HCT116 (cell line): ENCODE results near the gene TTYH3. TPM values are rescaled to one million over a fixed set of nuclear protein-coding genes. Genes with fewer than 3 reads are reported as not detected.

Source experiments
- ATAC-seq: fragments of 200-7000 bp; cut with Tn5 transposase; 2 replicates; pipeline ENCODE4 v1.9.1; 2020; ENCODE audit warnings: mild to moderate bottlenecking, moderate library complexity
- BruUV-seq: library from RNA; stranded (reverse); fragments of 400-500 nt; replicated peaks from 2 replicates; lab custom pipeline; 2021; lab: Mats Ljungman, UMichigan
- CTCF ChIA-PET: fragments of 300-600 bp; sonication (Branson Sonifier 250); formaldehyde crosslinking; loops from one replicate; lab custom pipeline; 2021; ENCODE audit warnings: antibody characterized with exemption; lab: Charles Lee
- POLR2A ChIA-PET: fragments of 300-600, 350-600 bp; sonication (Branson Sonifier 250); formaldehyde crosslinking; loops from one replicate; lab custom pipeline; 2021; ENCODE audit warnings: antibody characterized with exemption; lab: Charles Lee
- RAD21 ChIA-PET, 2 experiments: fragments of 300-600 bp; sonication (Branson Sonifier 250); formaldehyde crosslinking; loops; one replicate each; lab custom pipeline; 2023; ENCODE audit warnings: low total read pairs in 2 of 2; ENCODE audit not compliant: uncharacterized antibody in 2 of 2, unreplicated experiment in 2 of 2, low non-redundant PET in 1 of 2; lab: Charles Lee
- DNase-seq: peaks from one replicate; pipeline ENCODE4 v3.0.0-alpha.2; 2010; ENCODE audit warnings: low read depth, low spot score
- H2AFZ ChIP-seq: fragments of 200-600 bp; shearing (Covaris generic), sonication (generic); 2 replicates; pipeline ENCODE4 v1.6.1; 2017; ENCODE audit warnings: low read depth, mixed run types, mixed read lengths, antibody characterized with exemption, low read length; ENCODE audit not compliant: poor library complexity, severe bottlenecking
- H3K27ac ChIP-seq: 2 replicates; pipeline ENCODE4 v1.5.1; 2012; ENCODE audit warnings: low read depth, low read length
- H3K27me3 ChIP-seq: fragments of 200-600 bp; sonication (generic); 2 replicates; pipeline ENCODE4 v1.6.1; 2016; ENCODE audit warnings: mixed run types, low read length, mixed read lengths; ENCODE audit not compliant: insufficient read depth
- H3K36me3 ChIP-seq, 2 experiments: fragments of 200-500 bp in 1 of 2; fragments of 200-600 bp in 1 of 2; sonication (Bioruptor generic) in 1 of 2; sonication (generic) in 1 of 2; 2 replicates each; pipeline versions ENCODE4 v1.5.1 to v1.6.1; 2014 to 2016; ENCODE audit warnings: low read length in 2 of 2, inconsistent platforms in 1 of 2, mixed read lengths in 1 of 2, mixed run types in 1 of 2; ENCODE audit not compliant: insufficient read depth in 2 of 2, control insufficient read depth in 1 of 2
- H3K4me1 ChIP-seq, 2 experiments: fragments of 200-600 bp in 1 of 2; sonication (generic) in 1 of 2; 2 replicates each; pipeline versions ENCODE4 v1.5.1 to v1.6.1; 2012 to 2017; ENCODE audit warnings: low read length in 2 of 2, inconsistent platforms in 1 of 2, mild to moderate bottlenecking in 1 of 2, mixed read lengths in 1 of 2, mixed run types in 1 of 2, moderate library complexity in 1 of 2; ENCODE audit not compliant: insufficient read depth in 2 of 2, control insufficient read depth in 1 of 2
- H3K4me2 ChIP-seq: fragments of 200-600 bp; sonication (generic); 2 replicates; pipeline ENCODE4 v1.6.1; 2017; ENCODE audit warnings: mixed run types, low read length, mixed read lengths
- H3K4me3 ChIP-seq, 2 experiments: fragments of 200-600 bp in 1 of 2; sonication (generic) in 1 of 2; replicated peaks in 1 of 2; 2 replicates each; pipeline ENCODE4 v1.5.1; 2011 to 2016; ENCODE audit warnings: low read length in 2 of 2, control low read depth in 1 of 2, low read depth in 1 of 2, mild to moderate bottlenecking in 1 of 2, mixed read lengths in 1 of 2, mixed run types in 1 of 2
- H3K79me2 ChIP-seq: fragments of 200-600 bp; sonication (generic); 2 replicates; pipeline ENCODE4 v1.6.1; 2017; ENCODE audit warnings: mild to moderate bottlenecking, mixed run types, low read length, moderate library complexity, mixed read lengths; ENCODE audit not compliant: insufficient read depth
- H3K9ac ChIP-seq: fragments of 200-600 bp; sonication (generic); 2 replicates; pipeline ENCODE4 v1.6.1; 2016; ENCODE audit warnings: low read length, mixed read lengths
- H3K9me2 ChIP-seq: fragments of 200-600 bp; sonication (generic), shearing (Covaris generic); 2 replicates; pipeline ENCODE4 v1.6.1; 2017; ENCODE audit warnings: mixed run types, mild to moderate bottlenecking, moderate library complexity; ENCODE audit not compliant: insufficient read depth
- H3K9me3 ChIP-seq, 2 experiments: fragments of 200-500 bp in 1 of 2; fragments of 200-600 bp in 1 of 2; sonication (Bioruptor generic) in 1 of 2; sonication (generic) in 1 of 2; 2 replicates each; pipeline ENCODE4 v1.6.1; 2014 to 2017; ENCODE audit warnings: low read length in 2 of 2, mixed read lengths in 2 of 2, inconsistent platforms in 1 of 2, low read depth in 1 of 2, mild to moderate bottlenecking in 1 of 2, mixed run types in 1 of 2, moderate library complexity in 1 of 2; ENCODE audit not compliant: control insufficient read depth in 1 of 2, insufficient read depth in 1 of 2
- H4K20me1 ChIP-seq: fragments of 200-600 bp; sonication (generic), shearing (Covaris generic); 2 replicates; pipeline ENCODE4 v1.6.1; 2017; ENCODE audit warnings: mixed run types, mild to moderate bottlenecking, moderate library complexity; ENCODE audit not compliant: insufficient read depth
- CEBPB ChIP-seq: IDR thresholded peaks from 2 replicates; pipeline ENCODE4 v1.6.1; 2012; ENCODE audit warnings: low read depth
- ELF1 ChIP-seq: IDR thresholded peaks from 2 replicates; pipeline ENCODE4 v1.6.1; 2012; ENCODE audit warnings: low read depth, borderline replicate concordance
- EZH2 ChIP-seq: fragments of 200-600 bp; sonication (generic); IDR thresholded peaks from 2 replicates; pipeline ENCODE4 v1.6.1; 2017; ENCODE audit warnings: antibody characterized with exemption, mixed run types
- EZH2phosphoT487 ChIP-seq: fragments of 200-600 bp; IDR thresholded peaks from 2 replicates; pipeline ENCODE4 v1.6.1; 2018; ENCODE audit warnings: antibody characterized with exemption, borderline replicate concordance
- FOSL1 ChIP-seq: IDR thresholded peaks from 2 replicates; pipeline ENCODE4 v1.6.1; 2012; ENCODE audit warnings: low read depth
- JUND ChIP-seq: IDR thresholded peaks from 2 replicates; pipeline ENCODE4 v1.6.1; 2012
- POLR2A ChIP-seq: IDR thresholded peaks from 2 replicates; pipeline ENCODE4 v1.7.0; 2011; ENCODE audit warnings: borderline replicate concordance; ENCODE audit not compliant: insufficient read depth, insufficient read length; ENCODE audit errors: extremely low read depth
- POLR2AphosphoS5 ChIP-seq: IDR thresholded peaks from 2 replicates; pipeline ENCODE4 v1.6.1; 2011; ENCODE audit warnings: mild to moderate bottlenecking, low read depth, low read length, moderate library complexity
- RAD21 ChIP-seq: IDR thresholded peaks from 2 replicates; pipeline ENCODE4 v1.6.1; 2012; ENCODE audit warnings: low read depth, mild to moderate bottlenecking
- REST ChIP-seq: IDR thresholded peaks from 2 replicates; pipeline ENCODE4 v1.6.1; 2012; ENCODE audit warnings: low read depth
- SIN3A ChIP-seq: IDR thresholded peaks from 2 replicates; pipeline ENCODE4 v1.6.1; 2012; ENCODE audit warnings: low read depth
- SP1 ChIP-seq: IDR thresholded peaks from 2 replicates; pipeline ENCODE4 v1.6.1; 2012; ENCODE audit warnings: low read depth
- SRF ChIP-seq: IDR thresholded peaks from 2 replicates; pipeline ENCODE4 v1.6.1; 2012; ENCODE audit warnings: low read depth
- TCF7L2 ChIP-seq: IDR thresholded peaks from 2 replicates; pipeline ENCODE4 v1.7.0; 2011; ENCODE audit warnings: borderline replicate concordance, inconsistent platforms; ENCODE audit not compliant: insufficient read depth, insufficient read length; ENCODE audit errors: extremely low read depth
- YY1 ChIP-seq: IDR thresholded peaks from 2 replicates; pipeline ENCODE4 v1.6.1; 2011; ENCODE audit warnings: low read length, low read depth, moderate library complexity, mild to moderate bottlenecking; ENCODE audit not compliant: insufficient replicate concordance; ENCODE audit errors: extremely low read depth
- ZBTB33 ChIP-seq: IDR thresholded peaks from 2 replicates; pipeline ENCODE4 v1.6.1; 2011; ENCODE audit warnings: mild to moderate bottlenecking, low read length, moderate library complexity; ENCODE audit not compliant: insufficient replicate concordance; ENCODE audit errors: extremely low read depth
- ZNF274 ChIP-seq: fragments of 200-500 bp; sonication (Bioruptor generic); IDR thresholded peaks from 2 replicates; pipeline ENCODE4 v1.6.1; 2014; ENCODE audit warnings: mild to moderate bottlenecking, low read depth, low read length, inconsistent platforms
- intact Hi-C: fragments of 100-400 bp; cut with micrococcal nuclease; formaldehyde crosslinking; loops from 2 replicates; pipeline ENCODE4 v1.10.0; 2022
- total RNA-seq: library from RNA; stranded (reverse); gene quantifications from one replicate; pipeline ENCODE4 v1.2.1, GENCODE V29; 2021; ENCODE audit not compliant: unreplicated experiment
- TF ChIP-seq, protein P1 (sequence below): IDR thresholded peaks from 2 replicates; pipeline ENCODE4 v1.6.1; 2012

The TTYH3 gene
- total RNA-seq, 1 experiment from 2014 or later = 40.3 TPM

GRCh38 chr7:2593036-2593727 lies 38.6 kb upstream of the TTYH3 start:
- POLR2A ChIA-PET = no interaction called here
- no peak overlapping the region for H3K9ac ChIP-seq
- H3K4me3 ChIP-seq = no peak overlapping the region
- CTCF ChIA-PET = no interaction called here
- H3K36me3 ChIP-seq = peaks cover 0 to 3% of the 10 kb centered on the region in 2 experiments; a peak in 1 of 4 replicates
- no peaks in the 10 kb centered on the region for H3K9me3 ChIP-seq
- DNase-seq (no peak), ATAC-seq (no peak)
- H4K20me1 ChIP-seq = no peaks in the 10 kb centered on the region
- H3K27ac ChIP-seq = no peak overlapping the region
- no peaks in the 10 kb centered on the region for H3K79me2 ChIP-seq
- intact Hi-C loops = no loop called here
- no peaks in the 10 kb centered on the region for H3K4me1 ChIP-seq
- H3K4me2 ChIP-seq = no peak overlapping the region
- RAD21 ChIA-PET = no interaction called here
- no peak overlapping the region for H2AFZ ChIP-seq
- no peaks in the 10 kb centered on the region for H3K27me3 ChIP-seq
- H3K9me2 ChIP-seq = no peaks in the 10 kb centered on the region
- BruUV-seq = no TSS peak
- TF ChIP-seq SP1 (no peak), ELF1 (no peak), POLR2AphosphoS5 (no peak), EZH2 (no peak), REST (no peak), SRF (no peak), EZH2phosphoT487 (no peak), FOSL1 (no peak), YY1 (no peak), POLR2A (no peak), SIN3A (no peak), ZBTB33 (no peak), RAD21 (no peak), ZNF274 (no peak), JUND (no peak), CEBPB (no peak), TCF7L2 (no peak)
- TF ChIP-seq, protein P1, sequence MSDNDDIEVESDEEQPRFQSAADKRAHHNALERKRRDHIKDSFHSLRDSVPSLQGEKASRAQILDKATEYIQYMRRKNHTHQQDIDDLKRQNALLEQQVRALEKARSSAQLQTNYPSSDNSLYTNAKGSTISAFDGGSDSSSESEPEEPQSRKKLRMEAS = no peak
